Erythroblast (primary cell): Measurements from ENCODE around the gene CAMSAP1.

Source experiments
- GATA1 ChIP-seq: IDR thresholded peaks from 2 replicates; pipeline ENCODE4 v1.6.1; 2011; ENCODE audit warnings: low read depth, mild to moderate bottlenecking, control low read depth, low read length, moderate library complexity
- POLR2A ChIP-seq: IDR thresholded peaks from 2 replicates; pipeline ENCODE4 v1.6.1; 2011; ENCODE audit warnings: mild to moderate bottlenecking, low read length

DNA sequence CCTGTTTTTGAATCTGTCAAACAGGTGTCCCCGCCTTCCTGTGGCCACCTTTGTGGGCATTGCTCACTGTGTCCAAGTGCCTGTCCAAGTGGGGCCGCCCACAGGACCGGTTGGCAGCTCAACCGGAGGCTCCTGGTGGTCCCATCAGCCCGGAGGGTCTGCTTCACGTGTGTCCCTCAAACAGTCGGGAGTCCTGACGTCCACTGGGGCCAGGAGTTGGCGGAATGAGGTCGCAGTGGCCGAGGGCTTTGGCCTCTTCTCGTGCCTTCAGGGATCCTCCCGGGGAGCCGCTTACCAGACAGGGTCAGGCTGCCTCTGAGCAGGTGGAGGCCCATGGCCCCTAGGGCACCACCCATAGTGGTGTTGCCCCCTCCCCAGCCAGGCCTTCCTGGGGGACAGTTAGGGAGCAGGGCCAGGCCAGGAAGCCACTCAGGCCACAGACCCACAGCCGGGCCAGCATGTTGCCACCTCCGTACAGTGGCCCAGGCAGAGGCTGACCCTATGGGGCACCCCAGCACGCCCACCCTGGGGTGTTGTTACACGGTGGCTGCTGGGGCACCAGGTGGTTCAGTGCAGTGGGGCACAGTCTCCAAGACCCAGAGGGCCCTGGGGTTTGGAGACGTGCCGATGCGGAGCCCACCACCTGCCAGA is 135.8 kb downstream of the CAMSAP1 start:
- TF ChIP-seq POLR2A (no peak), GATA1 (no peak)
